Loucy (cell line): Measurements from ENCODE around the gene INS.

ENCODE experiments used
- H2AFZ ChIP-seq: fragments of 200-600 bp; sonication (generic); 2 replicates; pipeline ENCODE4 v1.6.0; 2016; ENCODE audit warnings: antibody characterized with exemption, mild to moderate bottlenecking, low read length, moderate library complexity
- H3F3A ChIP-seq: fragments of 200-600 bp; 2 replicates; pipeline ENCODE4 v1.6.0; 2016; ENCODE audit warnings: antibody characterized with exemption, low read depth, mild to moderate bottlenecking
- H3K27me3 ChIP-seq: fragments of 200-600 bp; sonication (generic); 2 replicates; pipeline ENCODE4 v1.6.1; 2014; ENCODE audit warnings: low read length, mild to moderate bottlenecking; ENCODE audit not compliant: insufficient read depth, poor library complexity, severe bottlenecking
- H3K36me3 ChIP-seq: fragments of 200-600 bp; sonication (generic); 2 replicates; pipeline ENCODE4 v1.6.1; 2016; ENCODE audit warnings: low read length; ENCODE audit not compliant: insufficient read depth
- H3K4me1 ChIP-seq: fragments of 200-600 bp; sonication (generic); 2 replicates; pipeline ENCODE4 v1.5.1; 2014; ENCODE audit warnings: low read length, mild to moderate bottlenecking; ENCODE audit not compliant: insufficient read depth, poor library complexity, severe bottlenecking
- H3K4me2 ChIP-seq: fragments of 200-600 bp; sonication (generic); 2 replicates; pipeline ENCODE4 v1.6.0; 2014; ENCODE audit warnings: antibody characterized with exemption, low read length, low read depth, mild to moderate bottlenecking; ENCODE audit not compliant: poor library complexity, severe bottlenecking
- H3K4me3 ChIP-seq: fragments of 200-600 bp; sonication (generic); 2 replicates; pipeline ENCODE4 v1.5.1; 2014; ENCODE audit warnings: low read length, mild to moderate bottlenecking, mixed read lengths; ENCODE audit not compliant: poor library complexity, severe bottlenecking
- H3K79me2 ChIP-seq: fragments of 200-600 bp; sonication (generic); 2 replicates; pipeline ENCODE4 v1.6.1; 2014; ENCODE audit warnings: low read length; ENCODE audit not compliant: insufficient read depth
- H3K9ac ChIP-seq: fragments of 200-600 bp; sonication (generic); 2 replicates; pipeline ENCODE4 v1.6.0; 2014; ENCODE audit warnings: mild to moderate bottlenecking, low read depth, low read length, moderate library complexity; ENCODE audit not compliant: poor library complexity, severe bottlenecking
- H3K9me2 ChIP-seq: fragments of 200-600 bp; sonication (generic); replicated peaks from 2 replicates; pipeline ENCODE4 v1.6.1; 2016; ENCODE audit warnings: low read depth, low read length, mixed read lengths
- H3K9me3 ChIP-seq: fragments of 200-600 bp; sonication (generic); 2 replicates; pipeline ENCODE4 v1.6.1; 2014; ENCODE audit warnings: mild to moderate bottlenecking, antibody characterized with exemption, low read length, low read depth; ENCODE audit not compliant: insufficient read depth
- H4K20me1 ChIP-seq: fragments of 200-600 bp; sonication (generic); 2 replicates; pipeline ENCODE4 v1.6.0; 2014; ENCODE audit warnings: antibody characterized with exemption, low read length, mild to moderate bottlenecking; ENCODE audit not compliant: insufficient read depth, poor library complexity, severe bottlenecking
- CTCF ChIP-seq: fragments of 200-600 bp; sonication (generic); conservative IDR thresholded peaks from 2 replicates; pipeline ENCODE4 v1.5.1; 2014; ENCODE audit warnings: mild to moderate bottlenecking, antibody characterized with exemption, low read length
- EZH2phosphoT487 ChIP-seq: fragments of 200-600 bp; IDR thresholded peaks from 2 replicates; pipeline ENCODE4 v1.6.1; 2018; ENCODE audit warnings: antibody characterized with exemption, mild to moderate bottlenecking, moderate library complexity, borderline replicate concordance

INS gene

GRCh38 chr11:2122907-2123627 lies 37.9 kb downstream of the INS start:
- H3K4me3 ChIP-seq, result no peak overlapping the region
- no peaks in the 10 kb centered on the region for H4K20me1 ChIP-seq
- H2AFZ ChIP-seq, result no peak overlapping the region
- no peak overlapping the region for H3K4me2 ChIP-seq
- no peaks in the 10 kb centered on the region for H3F3A ChIP-seq
- H3K4me1 ChIP-seq, result no peaks in the 10 kb centered on the region
- H3K79me2 ChIP-seq, result no peaks in the 10 kb centered on the region
- no peaks in the 10 kb centered on the region for H3K36me3 ChIP-seq
- H3K9me3 ChIP-seq, result no peaks in the 10 kb centered on the region
- no peak overlapping the region for H3K9ac ChIP-seq
- TF ChIP-seq CTCF (no peak), EZH2phosphoT487 (no peak)
- H3K27me3 ChIP-seq, result no peaks in the 10 kb centered on the region
- no peaks in the 10 kb centered on the region for H3K9me2 ChIP-seq

- Histone ChIP-seq H4K20me1 (no peaks in the 10 kb centered on the region), H3K4me1 (no peaks in the 10 kb centered on the region), H3K9me3 (no peaks in the 10 kb centered on the region), H3K79me2 (no peaks in the 10 kb centered on the region), H3K9me2 (no peaks in the 10 kb centered on the region), H3K36me3 (no peaks in the 10 kb centered on the region), H3K27me3 (no peaks in the 10 kb centered on the region), H3K4me3 (no peak overlapping the region), H2AFZ (no peak overlapping the region), H3K4me2 (no peak overlapping the region), H3F3A (no peaks in the 10 kb centered on the region), H3K9ac (no peak overlapping the region)
- TF ChIP-seq EZH2phosphoT487, result no peak
- no peak for TF ChIP-seq CTCF
Measured at GRCh38 chr11:2122222-2122906, 38.6 kb downstream of the INS start.

GRCh38 chr11:2121227-2122130 lies 39.5 kb downstream of the INS start:
- Histone ChIP-seq H3F3A (no peaks in the 10 kb centered on the region), H3K4me2 (no peak overlapping the region), H3K27me3 (no peaks in the 10 kb centered on the region), H3K4me3 (no peak overlapping the region), H3K9ac (no peak overlapping the region), H3K4me1 (no peaks in the 10 kb centered on the region), H3K36me3 (no peaks in the 10 kb centered on the region), H2AFZ (no peak overlapping the region), H3K9me3 (no peaks in the 10 kb centered on the region), H3K79me2 (no peaks in the 10 kb centered on the region), H4K20me1 (no peaks in the 10 kb centered on the region), H3K9me2 (no peaks in the 10 kb centered on the region)
- TF ChIP-seq CTCF (no peak), EZH2phosphoT487 (no peak)
